Measurements from ENCODE around the gene EI24.

EI24 gene

DNA sequence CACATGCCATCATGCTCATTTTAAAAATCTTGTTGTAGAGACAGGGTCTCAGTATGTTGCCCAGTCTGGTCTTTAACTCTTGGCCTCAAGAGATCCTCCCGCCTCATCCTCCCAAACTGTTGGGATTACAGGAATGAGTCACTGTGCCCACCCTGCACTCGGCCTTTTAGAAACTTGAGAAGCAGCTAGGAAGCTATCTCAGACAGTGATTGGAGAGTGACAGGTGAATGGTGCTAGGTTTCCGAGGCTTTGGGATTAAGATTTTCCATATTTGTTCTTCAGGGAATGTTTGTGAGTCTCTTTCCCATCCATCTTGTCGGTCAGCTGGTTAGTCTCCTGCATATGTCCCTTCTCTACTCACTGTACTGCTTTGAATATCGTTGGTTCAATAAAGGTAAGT is 10.5 kb downstream of the EI24 start:
- no peak for DNase-seq (ENCODE audit: low spot score)

DNA sequence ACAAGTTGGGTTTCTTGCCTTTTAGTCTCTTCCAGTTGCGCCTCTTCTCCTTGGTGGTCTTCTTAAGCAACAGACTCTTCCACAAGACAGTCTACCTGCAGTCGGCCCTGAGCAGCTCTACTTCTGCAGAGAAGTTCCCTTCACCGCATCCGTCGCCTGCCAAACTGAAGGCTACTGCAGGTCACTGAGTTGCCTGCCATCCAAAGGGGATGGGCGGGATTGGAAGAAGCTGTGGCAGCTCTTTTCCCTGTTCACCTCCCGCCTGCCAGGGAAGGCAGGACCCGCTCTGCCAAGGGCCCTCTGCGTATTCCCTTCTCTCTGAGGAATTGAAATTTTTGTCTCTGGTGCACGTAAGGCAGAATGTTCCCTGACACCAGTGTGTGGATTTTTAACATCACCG is 14.2 kb downstream of the EI24 start:
- peak; percentile 42 for DNase-seq (ENCODE audit: low spot score)

GRCh38 chr11:125585487-125585886 is 16.2 kb downstream of the EI24 start:
- DNase-seq (ENCODE audit: low spot score) = no peak

GRCh38 chr11:125586623-125587022 is 17.3 kb downstream of the EI24 start:
- no peak for DNase-seq (ENCODE audit: low spot score)

DNA sequence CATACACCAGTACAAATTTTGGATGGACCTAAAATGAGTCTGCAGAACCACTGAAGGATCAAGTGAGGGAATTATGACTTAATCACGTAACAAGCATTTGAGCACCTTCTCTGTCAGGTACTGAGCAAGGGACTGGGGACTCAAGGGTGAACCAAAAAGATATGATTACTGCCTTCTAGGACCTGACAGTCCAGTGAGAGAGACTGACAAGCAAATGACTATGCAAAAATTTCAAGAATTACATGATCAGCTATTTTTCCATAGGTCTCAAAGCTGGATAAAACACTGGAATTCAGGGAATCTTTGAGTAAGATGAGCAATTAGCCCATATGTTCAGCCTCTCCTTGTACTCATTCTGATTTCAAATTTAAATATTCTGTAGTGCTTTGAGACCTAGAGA is 18.2 kb downstream of the EI24 start:
- DNase-seq (ENCODE audit: low spot score) = no peak

DNA sequence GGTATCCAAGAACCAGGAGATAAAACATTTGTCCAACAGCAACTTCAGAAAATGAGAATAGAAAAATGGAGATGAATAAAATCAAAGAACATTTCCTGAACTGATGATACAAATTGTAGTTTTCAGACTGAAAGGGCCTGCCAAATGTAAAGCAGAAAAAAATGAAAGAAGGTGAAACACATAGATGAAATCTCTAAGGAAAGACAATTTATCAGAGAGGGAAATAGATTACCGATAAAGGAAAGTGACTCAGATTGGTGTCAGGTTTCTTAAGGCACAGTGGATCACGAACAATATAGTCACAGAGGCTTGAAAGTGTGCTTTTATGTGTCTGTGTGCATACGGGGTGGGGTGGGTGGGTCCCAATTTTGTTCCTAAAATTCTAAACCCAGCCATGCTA is 19.2 kb downstream of the EI24 start:
- no peak for DNase-seq (ENCODE audit: low spot score)

GRCh38 chr11:125591649-125592304 is 22.5 kb downstream of the EI24 start:
- DNase-seq (ENCODE audit: low spot score) = no peak

DNA sequence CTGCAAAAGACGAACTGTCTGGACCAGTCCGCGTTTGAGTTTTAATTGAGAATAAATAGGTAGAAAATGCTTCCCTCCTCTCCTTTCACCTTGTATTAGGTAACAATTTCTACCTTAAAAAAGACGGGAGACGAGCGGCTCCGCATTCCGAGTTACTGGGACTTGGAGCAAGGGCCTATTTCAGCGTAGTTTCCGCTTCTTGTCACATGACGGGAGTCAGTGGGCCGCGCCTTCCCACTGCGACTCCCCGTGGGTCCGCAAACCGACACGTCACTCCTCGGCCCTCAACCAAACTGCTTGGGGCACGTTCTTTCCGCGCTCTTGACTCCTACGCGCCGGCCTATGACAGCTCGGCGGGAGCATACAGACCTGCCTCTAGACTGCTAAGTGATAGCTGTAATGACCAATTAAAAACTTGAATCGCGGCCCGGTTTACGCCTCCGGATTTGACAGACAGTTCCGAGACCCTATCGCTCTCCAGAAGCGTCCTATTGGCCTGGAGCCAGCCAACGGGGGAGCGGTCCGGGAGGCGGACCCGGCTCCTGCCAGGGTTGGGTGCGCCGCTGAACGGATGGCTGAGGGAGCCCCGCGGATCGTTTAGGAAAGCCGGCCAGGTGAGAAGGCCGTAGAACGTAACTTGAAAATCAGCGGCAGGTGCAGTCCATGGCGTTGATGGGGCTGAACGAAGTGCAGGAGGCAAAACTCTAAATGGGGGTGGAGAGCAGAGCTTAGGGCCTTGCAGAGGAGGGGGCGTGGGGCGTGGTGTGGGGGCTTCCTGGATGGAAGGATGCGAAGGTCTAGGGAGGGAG is 23.2 kb downstream of the EI24 start, which contains the start of gene STT3A:
Gene STT3A (plus strand): TSS at position 548 of the 809 bp plus-strand sequence. CDS start 3,064 bp downstream, outside the sequence.
- peak; percentile 100 for DNase-seq (ENCODE audit: low spot score)

DNA sequence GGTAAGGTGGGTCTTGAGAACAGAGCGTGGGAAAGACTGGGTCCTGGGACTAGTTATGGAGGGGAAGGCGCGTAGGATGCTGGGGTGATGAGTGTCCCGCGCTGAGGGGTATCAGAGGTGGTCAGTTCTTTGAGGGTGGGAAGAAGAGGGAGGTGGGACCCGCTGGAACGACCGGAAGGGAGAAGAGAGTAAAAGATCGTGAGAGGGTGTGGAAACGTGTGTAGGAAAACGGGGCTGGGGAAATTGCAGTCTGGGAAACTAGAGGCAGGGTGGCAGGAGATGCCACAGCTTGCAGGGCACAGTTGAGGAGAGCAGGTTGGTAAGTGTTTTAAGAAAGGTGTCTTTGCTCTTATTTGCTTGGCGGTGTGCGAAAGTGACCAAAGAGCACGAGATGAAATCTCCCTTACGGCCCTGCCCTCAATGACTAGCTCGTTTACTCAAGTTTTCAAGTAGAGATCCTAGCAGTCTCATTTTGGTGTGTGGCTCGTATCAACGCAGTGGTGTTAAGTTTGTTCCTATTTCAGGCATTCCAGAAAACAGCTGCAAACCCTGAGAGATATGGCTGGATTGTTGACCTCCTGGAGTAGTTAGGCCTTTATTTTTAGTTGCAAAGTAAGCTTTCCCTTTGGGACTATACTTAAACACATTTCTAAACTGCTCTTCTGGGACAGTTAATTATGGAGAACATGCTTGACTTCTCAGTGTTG is 24.0 kb downstream of the EI24 start:
- DNase-seq (ENCODE audit: low spot score) = no peak

- DNase-seq (ENCODE audit: low spot score) = no peak
Observed at GRCh38 chr11:125594958-125595357, 25.7 kb downstream of the EI24 start.

DNA sequence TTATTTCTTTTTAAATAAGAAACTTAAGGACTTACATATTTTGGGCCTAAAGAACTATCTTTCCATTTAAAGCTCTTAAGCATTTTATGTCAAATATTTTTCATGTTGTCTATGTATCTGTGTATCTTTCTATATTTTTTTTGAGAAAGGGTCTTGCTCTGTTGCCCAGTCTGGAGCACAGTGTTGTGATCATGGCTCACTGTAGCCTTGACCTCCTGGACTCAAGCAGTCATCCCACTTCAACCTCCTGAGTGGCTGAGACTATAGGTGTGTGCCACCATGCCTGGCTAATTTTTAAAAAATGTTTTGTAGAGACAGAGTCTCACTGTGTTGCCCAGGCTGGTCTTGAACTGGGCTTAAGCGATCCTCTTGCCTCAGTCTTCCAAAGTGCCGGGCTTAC is 31.4 kb downstream of the EI24 start:
- DNase-seq (ENCODE audit: low spot score) = no peak

DNA sequence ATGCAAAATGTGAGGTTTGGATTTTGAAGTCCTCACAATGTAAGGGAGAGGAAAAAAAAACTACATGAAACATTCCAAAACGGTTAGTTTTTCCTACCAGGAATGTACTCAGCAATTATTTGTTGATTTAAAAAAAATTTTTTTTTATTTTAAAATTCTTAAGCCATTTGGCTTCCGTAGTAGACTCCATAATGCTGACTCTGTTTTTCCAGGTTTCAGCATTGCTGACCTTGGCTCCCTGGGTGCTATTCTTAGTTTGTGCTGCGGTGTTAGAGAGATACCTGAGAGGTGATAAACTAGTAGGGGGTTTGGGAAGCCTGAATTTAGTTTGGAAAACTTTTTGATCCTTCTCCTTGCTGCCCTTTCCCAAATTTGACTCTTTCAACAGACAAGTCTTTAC is 33.9 kb downstream of the EI24 start:
- no peak for DNase-seq (ENCODE audit: low spot score)

- no peak for DNase-seq (ENCODE audit: low spot score)
Observed at GRCh38 chr11:125605417-125605816, 36.1 kb downstream of the EI24 start.

DNA sequence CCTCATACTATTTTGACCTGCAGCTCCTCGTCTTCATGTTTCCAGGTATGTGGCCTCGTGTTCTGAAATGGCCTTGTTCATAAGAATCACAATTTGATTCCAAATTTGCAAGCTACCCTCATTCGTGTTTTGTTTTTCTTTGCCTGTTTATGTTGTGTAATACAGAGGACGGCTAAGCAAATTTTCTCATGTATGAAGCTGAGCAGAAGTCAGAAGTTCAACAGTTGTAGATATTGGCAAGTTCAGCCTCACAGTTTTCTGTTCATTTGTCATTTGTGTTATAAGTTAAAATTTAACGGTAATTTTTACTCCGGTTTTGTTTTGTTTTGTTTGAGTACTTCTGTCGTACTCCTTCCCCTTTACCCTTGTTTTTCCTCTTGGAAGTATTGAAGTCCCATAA is 40.3 kb downstream of the EI24 start:
- no peak for DNase-seq (ENCODE audit: low spot score)

DNA sequence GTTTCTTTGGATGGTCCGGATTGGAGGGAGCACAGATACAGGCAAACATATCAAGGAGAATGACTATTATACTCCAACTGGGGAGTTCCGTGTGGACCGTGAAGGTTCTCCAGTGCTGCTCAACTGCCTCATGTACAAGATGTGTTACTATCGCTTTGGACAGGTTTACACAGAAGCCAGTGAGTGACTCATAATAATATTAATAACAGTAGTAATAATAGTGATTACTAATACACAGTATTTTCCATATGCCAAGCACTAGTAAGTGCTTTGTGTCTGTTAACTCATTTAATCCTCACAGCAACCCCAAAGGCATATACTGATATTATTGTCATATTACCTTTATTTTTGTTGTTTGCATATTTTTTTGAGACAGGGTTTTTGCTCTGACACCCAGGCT is 49.1 kb downstream of the EI24 start:
- no peak for DNase-seq (ENCODE audit: low spot score)

GRCh38 chr11:125621995-125622394 is 52.7 kb downstream of the EI24 start:
- no peak for DNase-seq (ENCODE audit: low spot score)

- no peak for DNase-seq (ENCODE audit: low spot score)
Observed at GRCh38 chr11:125623064-125623463, 53.8 kb downstream of the EI24 start.

DNA sequence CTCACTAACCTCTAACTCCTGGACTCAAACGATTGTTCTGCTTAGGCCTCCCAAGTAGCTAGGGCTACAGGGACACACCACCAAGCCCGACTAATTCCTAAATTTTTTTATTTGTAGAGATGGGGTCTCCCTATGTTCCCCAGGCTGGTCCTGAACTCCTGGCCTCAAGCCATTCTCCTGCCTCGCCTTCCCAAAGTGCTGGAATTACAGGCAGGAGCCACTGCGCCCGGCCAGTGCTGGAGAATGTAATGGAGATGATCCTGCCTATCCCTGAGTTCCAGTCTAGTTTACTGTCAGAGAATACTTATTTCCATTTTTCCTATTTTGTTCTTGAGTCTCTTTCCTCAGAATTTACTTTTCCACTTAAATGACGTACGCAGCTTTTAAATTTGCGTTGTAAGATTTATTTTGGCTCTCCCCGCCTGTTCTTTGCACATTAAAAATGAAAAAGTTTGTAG is 55.5 kb downstream of the EI24 start, which contains the start of gene CHEK1:
Gene CHEK1 (plus strand): TSS at position 408 of the 458 bp plus-strand sequence. CDS start 1,606 bp downstream, outside the sequence.
- no peak for DNase-seq (ENCODE audit: low spot score)

DNA sequence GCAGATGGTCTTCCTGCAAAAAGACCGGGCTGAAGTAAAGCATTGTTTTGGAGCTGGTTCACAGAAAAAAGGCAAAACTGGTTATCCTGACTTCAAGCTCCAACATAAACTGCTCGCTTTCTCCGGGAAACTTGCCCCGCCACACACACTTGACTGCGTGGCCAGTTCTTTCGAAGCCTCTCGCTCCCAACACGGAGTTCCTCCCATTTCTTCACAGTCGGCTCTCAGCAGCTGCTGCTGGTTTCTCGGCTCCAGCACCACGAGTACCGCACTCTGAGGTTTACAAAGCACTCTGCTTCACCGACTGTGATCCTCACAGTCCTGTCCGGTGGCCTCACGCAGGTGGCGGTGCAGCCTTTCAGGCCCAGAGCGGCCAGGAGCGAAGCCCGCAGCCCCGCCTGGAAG is 56.0 kb downstream of the EI24 start:
- no peak for DNase-seq (ENCODE audit: low spot score)

GRCh38 chr11:125625630-125626287 is 56.5 kb downstream of the EI24 start:
- DNase-seq (ENCODE audit: low spot score) = peak; percentile 82

DNA sequence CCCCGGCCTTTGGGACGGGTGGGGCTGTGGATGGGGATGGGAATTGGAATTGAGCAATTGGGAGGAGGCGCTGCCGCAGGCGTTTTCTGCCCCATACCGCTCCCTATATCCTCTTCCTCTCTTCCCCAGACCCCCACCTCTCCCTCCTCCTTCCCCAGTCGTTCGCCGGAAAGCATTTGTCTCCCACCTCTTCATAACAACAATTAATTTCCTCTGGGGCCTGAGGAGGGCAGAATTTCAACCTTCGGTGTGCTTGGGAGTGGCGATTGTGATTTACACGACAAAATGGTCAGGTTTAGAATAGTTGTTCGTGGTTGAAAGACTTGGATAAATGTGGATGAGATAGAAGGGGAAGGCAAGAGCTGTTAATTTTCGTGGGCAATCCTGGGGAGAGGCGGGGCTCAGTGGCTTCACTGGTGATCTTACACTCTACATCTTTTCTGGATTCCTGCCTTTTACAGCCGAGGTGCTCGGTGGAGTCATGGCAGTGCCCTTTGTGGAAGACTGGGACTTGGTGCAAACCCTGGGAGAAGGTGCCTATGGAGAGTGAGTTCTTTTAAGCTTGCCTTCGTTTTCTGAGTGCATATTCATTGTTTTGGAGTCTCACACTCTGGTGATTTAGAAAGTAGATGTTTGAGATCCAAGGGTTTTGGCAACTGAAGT is 57.1 kb downstream of the EI24 start:
- DNase-seq (ENCODE audit: low spot score) = peak; percentile 11
